DND-41 (cell line): ENCODE results near the gene ARAP1.

Source experiments
- EZH2 ChIP-seq: IDR thresholded peaks from 3 replicates; pipeline ENCODE4 v1.6.1; 2012; ENCODE audit warnings: borderline replicate concordance, low read depth, mild to moderate bottlenecking, moderate library complexity, low read length, inconsistent platforms; ENCODE audit not compliant: severe bottlenecking
- TF ChIP-seq, protein P1 (sequence below): IDR thresholded peaks from 2 replicates; pipeline ENCODE4 v1.5.1; 2012; ENCODE audit warnings: borderline replicate concordance, low read length, moderate library complexity, mild to moderate bottlenecking; ENCODE audit not compliant: poor library complexity, severe bottlenecking; ENCODE audit errors: extremely low read depth

DNA sequence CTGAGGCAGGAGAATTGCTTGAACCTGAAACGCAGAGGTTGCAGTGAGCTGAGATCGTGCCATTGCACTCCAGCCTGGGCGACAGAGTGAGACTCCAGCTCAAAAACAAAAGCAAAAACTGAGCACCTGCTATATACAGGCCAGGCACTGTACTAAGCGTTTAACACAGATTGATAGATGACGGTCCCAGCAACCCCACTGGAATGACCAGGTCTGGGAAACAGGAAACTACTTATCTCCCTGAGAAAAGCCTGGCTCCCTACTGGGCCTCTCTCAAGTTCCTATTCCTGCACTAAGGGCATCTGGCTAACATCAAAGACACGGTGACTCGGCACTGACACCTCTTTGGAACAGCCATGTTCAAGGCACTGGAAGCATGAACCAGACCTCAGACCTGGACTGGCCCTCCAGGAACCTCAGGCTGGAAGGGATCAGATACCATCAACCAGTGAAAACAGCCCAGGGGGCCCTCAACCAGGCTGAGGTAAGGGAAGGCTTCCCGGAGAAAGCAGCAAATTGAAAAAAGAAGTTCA is 16.6 kb downstream of the ARAP1 start:
- TF ChIP-seq EZH2 = no peak
- TF ChIP-seq, protein P1, sequence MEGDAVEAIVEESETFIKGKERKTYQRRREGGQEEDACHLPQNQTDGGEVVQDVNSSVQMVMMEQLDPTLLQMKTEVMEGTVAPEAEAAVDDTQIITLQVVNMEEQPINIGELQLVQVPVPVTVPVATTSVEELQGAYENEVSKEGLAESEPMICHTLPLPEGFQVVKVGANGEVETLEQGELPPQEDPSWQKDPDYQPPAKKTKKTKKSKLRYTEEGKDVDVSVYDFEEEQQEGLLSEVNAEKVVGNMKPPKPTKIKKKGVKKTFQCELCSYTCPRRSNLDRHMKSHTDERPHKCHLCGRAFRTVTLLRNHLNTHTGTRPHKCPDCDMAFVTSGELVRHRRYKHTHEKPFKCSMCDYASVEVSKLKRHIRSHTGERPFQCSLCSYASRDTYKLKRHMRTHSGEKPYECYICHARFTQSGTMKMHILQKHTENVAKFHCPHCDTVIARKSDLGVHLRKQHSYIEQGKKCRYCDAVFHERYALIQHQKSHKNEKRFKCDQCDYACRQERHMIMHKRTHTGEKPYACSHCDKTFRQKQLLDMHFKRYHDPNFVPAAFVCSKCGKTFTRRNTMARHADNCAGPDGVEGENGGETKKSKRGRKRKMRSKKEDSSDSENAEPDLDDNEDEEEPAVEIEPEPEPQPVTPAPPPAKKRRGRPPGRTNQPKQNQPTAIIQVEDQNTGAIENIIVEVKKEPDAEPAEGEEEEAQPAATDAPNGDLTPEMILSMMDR = no peak
